Measurements from ENCODE around the gene BPTF. TPM values are rescaled to one million over a fixed set of nuclear protein-coding genes. Genes with fewer than 3 reads are reported as not detected.
"Not testable (repeated sequence)": the region's sequence is repeated elsewhere in the genome, so short reads cannot be mapped to it uniquely, and the experiment has no call there.

Gene BPTF
- total RNA-seq, 1 donor from 2014 or later, result 77.1 TPM

- no peak overlapping the region for H3K27ac Mint-ChIP-seq
- no peak overlapping the region for H3K4me3 Mint-ChIP-seq
- no peaks in the 10 kb centered on the region for H3K9me3 Mint-ChIP-seq
- intact Hi-C loops (cut with micrococcal nuclease), result no loop called here
- DNase-seq, result no peak
- no peaks in the 10 kb centered on the region for H3K27me3 Mint-ChIP-seq
- H3K36me3 Mint-ChIP-seq (ENCODE audit: low read depth), result peaks cover 64% of the 10 kb centered on the region
- H3K4me1 Mint-ChIP-seq, result no peaks in the 10 kb centered on the region
Measured at GRCh38 chr17:67942810-67943209, 117.5 kb downstream of the BPTF start.

- Mint-ChIP-seq H3K4me3 (no peak overlapping the region), H3K9me3 (no peaks in the 10 kb centered on the region), H3K27me3 (no peaks in the 10 kb centered on the region), H3K27ac (no peak overlapping the region), H3K4me1 (no peaks in the 10 kb centered on the region), H3K36me3 (ENCODE audit: low read depth) (peaks cover 64% of the 10 kb centered on the region)
- intact Hi-C loops (cut with micrococcal nuclease), result no loop called here
- no peak for DNase-seq
Measured at GRCh38 chr17:67944035-67944434, 118.7 kb downstream of the BPTF start.

- intact Hi-C loops (cut with micrococcal nuclease), result no loop called here
- Mint-ChIP-seq H3K27ac (no peak overlapping the region), H3K9me3 (no peaks in the 10 kb centered on the region), H3K4me1 (no peaks in the 10 kb centered on the region), H3K27me3 (no peaks in the 10 kb centered on the region), H3K4me3 (no peak overlapping the region), H3K36me3 (ENCODE audit: low read depth) (peaks cover 53% of the 10 kb centered on the region)
- no peak for DNase-seq
Measured at GRCh38 chr17:67946513-67946912, 121.2 kb downstream of the BPTF start.

GRCh38 chr17:67947325-67947813 is 122.1 kb downstream of the BPTF start:
- H3K36me3 Mint-ChIP-seq (ENCODE audit: low read depth), result peaks cover 47% of the 10 kb centered on the region
- DNase-seq, result no peak
- no peaks in the 10 kb centered on the region for H3K9me3 Mint-ChIP-seq
- no peak overlapping the region for H3K27ac Mint-ChIP-seq
- intact Hi-C loops (cut with micrococcal nuclease), result no loop called here
- no peak overlapping the region for H3K4me3 Mint-ChIP-seq
- no peaks in the 10 kb centered on the region for H3K27me3 Mint-ChIP-seq
- no peaks in the 10 kb centered on the region for H3K4me1 Mint-ChIP-seq

- Mint-ChIP-seq H3K36me3 (ENCODE audit: low read depth) (peaks cover 33% of the 10 kb centered on the region), H3K4me3 (no peak overlapping the region), H3K9me3 (no peaks in the 10 kb centered on the region), H3K4me1 (no peaks in the 10 kb centered on the region), H3K27ac (no peak overlapping the region), H3K27me3 (no peaks in the 10 kb centered on the region)
- no peak for DNase-seq
- intact Hi-C loops (cut with micrococcal nuclease), result no loop called here
Measured at GRCh38 chr17:67950945-67951344, 125.6 kb downstream of the BPTF start.

GRCh38 chr17:67959510-67959909 is 134.2 kb downstream of the BPTF start:
- H3K4me3 Mint-ChIP-seq, result no peak overlapping the region
- intact Hi-C loops (cut with micrococcal nuclease), result no loop called here
- H3K4me1 Mint-ChIP-seq, result peaks cover 7% of the 10 kb centered on the region
- no peaks in the 10 kb centered on the region for H3K9me3 Mint-ChIP-seq
- DNase-seq, result no peak
- H3K36me3 Mint-ChIP-seq (ENCODE audit: low read depth), result peaks cover 36% of the 10 kb centered on the region
- no peaks in the 10 kb centered on the region for H3K27me3 Mint-ChIP-seq
- H3K27ac Mint-ChIP-seq, result peak overlapping the region; percentile 30

GRCh38 chr17:67960276-67960675 is 135.0 kb downstream of the BPTF start:
- not testable (repeated sequence) for DNase-seq, H3K27ac Mint-ChIP-seq, H3K4me3 Mint-ChIP-seq, H3K27me3 Mint-ChIP-seq, H3K4me1 Mint-ChIP-seq, H3K9me3 Mint-ChIP-seq
- peaks cover 39% of the 10 kb centered on the region for H3K36me3 Mint-ChIP-seq (ENCODE audit: low read depth)
- intact Hi-C loops (cut with micrococcal nuclease), result loop anchor here (5.0 kb wide), 1 partner anchor 502 kb away; no protein-coding TSS in a partner anchor

- H3K27me3 Mint-ChIP-seq, H3K4me3 Mint-ChIP-seq, DNase-seq, H3K9me3 Mint-ChIP-seq, H3K4me1 Mint-ChIP-seq: not testable (repeated sequence)
- Mint-ChIP-seq H3K27ac (peak overlapping the region; percentile 72), H3K36me3 (ENCODE audit: low read depth) (peaks cover 42% of the 10 kb centered on the region)
- intact Hi-C loops (cut with micrococcal nuclease), result loop anchor here (5.0 kb wide), 1 partner anchor 500 kb away; no protein-coding TSS in a partner anchor
Measured at GRCh38 chr17:67962156-67962555, 136.9 kb downstream of the BPTF start.

GRCh38 chr17:67963145-67963572 is 137.9 kb downstream of the BPTF start:
- H3K9me3 Mint-ChIP-seq, H3K4me3 Mint-ChIP-seq, H3K4me1 Mint-ChIP-seq, H3K27me3 Mint-ChIP-seq: not testable (repeated sequence)
- peaks cover 41% of the 10 kb centered on the region for H3K36me3 Mint-ChIP-seq (ENCODE audit: low read depth)
- H3K27ac Mint-ChIP-seq, result peak overlapping the region; percentile 72
- intact Hi-C loops (cut with micrococcal nuclease), result loop anchor here (1.0 to 5.0 kb wide), 2 partner anchors 48 to 499 kb away; no protein-coding TSS in a partner anchor
- peak; percentile 90 for DNase-seq

GRCh38 chr17:67970783-67971182 is 145.5 kb downstream of the BPTF start:
- Mint-ChIP-seq H3K27ac (no peak overlapping the region), H3K4me3 (no peak overlapping the region), H3K4me1 (no peaks in the 10 kb centered on the region), H3K27me3 (no peaks in the 10 kb centered on the region), H3K9me3 (no peaks in the 10 kb centered on the region), H3K36me3 (ENCODE audit: low read depth) (peaks cover 24% of the 10 kb centered on the region)
- intact Hi-C loops (cut with micrococcal nuclease), result no loop called here
- no peak for DNase-seq

GRCh38 chr17:67974185-67974584 is 148.9 kb downstream of the BPTF start:
- intact Hi-C loops (cut with micrococcal nuclease), result no loop called here
- no peak for DNase-seq
- Mint-ChIP-seq H3K4me3 (no peak overlapping the region), H3K36me3 (ENCODE audit: low read depth) (peaks cover 27% of the 10 kb centered on the region), H3K4me1 (no peaks in the 10 kb centered on the region), H3K27me3 (no peaks in the 10 kb centered on the region), H3K27ac (no peak overlapping the region), H3K9me3 (no peaks in the 10 kb centered on the region)

GRCh38 chr17:67974598-67975066 is 149.3 kb downstream of the BPTF start:
- Mint-ChIP-seq H3K27me3 (no peaks in the 10 kb centered on the region), H3K9me3 (no peaks in the 10 kb centered on the region), H3K27ac (no peak overlapping the region), H3K4me1 (no peaks in the 10 kb centered on the region), H3K4me3 (no peak overlapping the region), H3K36me3 (ENCODE audit: low read depth) (peaks cover 27% of the 10 kb centered on the region)
- no peak for DNase-seq
- intact Hi-C loops (cut with micrococcal nuclease), result no loop called here

- H3K27me3 Mint-ChIP-seq; H3K27ac Mint-ChIP-seq; DNase-seq; H3K4me3 Mint-ChIP-seq; H3K9me3 Mint-ChIP-seq; intact Hi-C loops (cut with micrococcal nuclease); H3K4me1 Mint-ChIP-seq: not testable (repeated sequence)
- H3K36me3 Mint-ChIP-seq (ENCODE audit: low read depth), result peaks cover 29% of the 10 kb centered on the region
Measured at GRCh38 chr17:67976306-67976705, 151.0 kb downstream of the BPTF start.

GRCh38 chr17:67980456-67980855 is 155.2 kb downstream of the BPTF start:
- DNase-seq, result no peak
- Mint-ChIP-seq H3K4me1 (no peaks in the 10 kb centered on the region), H3K9me3 (no peaks in the 10 kb centered on the region), H3K4me3 (no peak overlapping the region), H3K27me3 (no peaks in the 10 kb centered on the region), H3K27ac (peak overlapping the region; percentile 66), H3K36me3 (ENCODE audit: low read depth) (peaks cover 26% of the 10 kb centered on the region)
- intact Hi-C loops (cut with micrococcal nuclease), result no loop called here

- H3K4me1 Mint-ChIP-seq; intact Hi-C loops (cut with micrococcal nuclease): not testable (repeated sequence)
Measured at GRCh38 chr17:67980883-67981282, 155.6 kb downstream of the BPTF start.

More at GRCh38 chr17:67980883-67981282, 155.6 kb downstream of the BPTF start:
- not testable (repeated sequence) for H3K27ac Mint-ChIP-seq, H3K4me3 Mint-ChIP-seq, H3K9me3 Mint-ChIP-seq, H3K27me3 Mint-ChIP-seq, DNase-seq
- peaks cover 23% of the 10 kb centered on the region for H3K36me3 Mint-ChIP-seq (ENCODE audit: low read depth)
